Stimulated activated CD8-positive, alpha-beta memory T cell treated with anti-CD3 and anti-CD28 coated beads, Interleukin-4, amount 100 ng/mL, for 48 hours (primary cell): ENCODE measurements around the gene FCGR3A.
"Not testable (repeated sequence)": the region's sequence is repeated elsewhere in the genome, so short reads cannot be mapped to it uniquely, and the experiment has no call there.

ENCODE experiments used
- DNase-seq: peaks from one replicate; pipeline ENCODE4 v3.0.0-alpha.2; 2020

The FCGR3A gene

GRCh38 chr1:161529463-161530104 is 20.0 kb downstream of the FCGR3A start:
- not testable (repeated sequence) for DNase-seq

- not testable (repeated sequence) for DNase-seq
Measured at GRCh38 chr1:161528550-161528949, 21.1 kb downstream of the FCGR3A start.

GRCh38 chr1:161525918-161526317 is 23.7 kb downstream of the FCGR3A start:
- DNase-seq = not testable (repeated sequence)

- DNase-seq = not testable (repeated sequence)
Measured at GRCh38 chr1:161525321-161525720, 24.3 kb downstream of the FCGR3A start.

GRCh38 chr1:161524742-161525291 is 24.8 kb downstream of the FCGR3A start:
- not testable (repeated sequence) for DNase-seq

GRCh38 chr1:161523817-161524741 is 25.5 kb downstream of the FCGR3A start, which contains the start of gene HSPA6:
Gene HSPA6, plus strand, starts transcription at chr1:161524540. Its CDS starts 119 bp downstream, at chr1:161524659.
- peak; percentile 91 for DNase-seq

- not testable (repeated sequence) for DNase-seq
Measured at GRCh38 chr1:161523041-161523816, 26.4 kb downstream of the FCGR3A start.

GRCh38 chr1:161513953-161514352 is 35.7 kb downstream of the FCGR3A start:
- not testable (repeated sequence) for DNase-seq

- not testable (repeated sequence) for DNase-seq
Measured at GRCh38 chr1:161513448-161513780, 36.2 kb downstream of the FCGR3A start.

GRCh38 chr1:161512636-161513447 is 36.8 kb downstream of the FCGR3A start:
- DNase-seq = not testable (repeated sequence)

GRCh38 chr1:161511756-161512060 is 37.9 kb downstream of the FCGR3A start:
- DNase-seq = no peak

- DNase-seq = no peak
Measured at GRCh38 chr1:161511018-161511755, 38.4 kb downstream of the FCGR3A start.

- DNase-seq = no peak
Measured at GRCh38 chr1:161510477-161510876, 39.1 kb downstream of the FCGR3A start.

GRCh38 chr1:161506336-161507223 is 43.0 kb downstream of the FCGR3A start:
- DNase-seq = no peak

GRCh38 chr1:161505686-161506085 is 43.9 kb downstream of the FCGR3A start:
- no peak for DNase-seq

GRCh38 chr1:161503394-161503748 is 46.2 kb downstream of the FCGR3A start:
- no peak for DNase-seq

- no peak for DNase-seq
Measured at GRCh38 chr1:161502641-161503393, 46.8 kb downstream of the FCGR3A start.

- DNase-seq = no peak
Measured at GRCh38 chr1:161502181-161502580, 47.4 kb downstream of the FCGR3A start.

- DNase-seq = no peak
Measured at GRCh38 chr1:161501234-161501633, 48.4 kb downstream of the FCGR3A start.
